ENCODE results near the gene SNAP91. TPM values are rescaled to one million over a fixed set of nuclear protein-coding genes. Genes with fewer than 3 reads are reported as not detected.

Gene SNAP91, protein sequence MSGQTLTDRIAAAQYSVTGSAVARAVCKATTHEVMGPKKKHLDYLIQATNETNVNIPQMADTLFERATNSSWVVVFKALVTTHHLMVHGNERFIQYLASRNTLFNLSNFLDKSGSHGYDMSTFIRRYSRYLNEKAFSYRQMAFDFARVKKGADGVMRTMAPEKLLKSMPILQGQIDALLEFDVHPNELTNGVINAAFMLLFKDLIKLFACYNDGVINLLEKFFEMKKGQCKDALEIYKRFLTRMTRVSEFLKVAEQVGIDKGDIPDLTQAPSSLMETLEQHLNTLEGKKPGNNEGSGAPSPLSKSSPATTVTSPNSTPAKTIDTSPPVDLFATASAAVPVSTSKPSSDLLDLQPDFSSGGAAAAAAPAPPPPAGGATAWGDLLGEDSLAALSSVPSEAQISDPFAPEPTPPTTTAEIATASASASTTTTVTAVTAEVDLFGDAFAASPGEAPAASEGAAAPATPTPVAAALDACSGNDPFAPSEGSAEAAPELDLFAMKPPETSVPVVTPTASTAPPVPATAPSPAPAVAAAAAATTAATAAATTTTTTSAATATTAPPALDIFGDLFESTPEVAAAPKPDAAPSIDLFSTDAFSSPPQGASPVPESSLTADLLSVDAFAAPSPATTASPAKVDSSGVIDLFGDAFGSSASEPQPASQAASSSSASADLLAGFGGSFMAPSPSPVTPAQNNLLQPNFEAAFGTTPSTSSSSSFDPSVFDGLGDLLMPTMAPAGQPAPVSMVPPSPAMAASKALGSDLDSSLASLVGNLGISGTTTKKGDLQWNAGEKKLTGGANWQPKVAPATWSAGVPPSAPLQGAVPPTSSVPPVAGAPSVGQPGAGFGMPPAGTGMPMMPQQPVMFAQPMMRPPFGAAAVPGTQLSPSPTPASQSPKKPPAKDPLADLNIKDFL
- total RNA-seq (0.82 TPM), polyA plus RNA-seq (ENCODE audit: insufficient read depth, low read depth, low replicate concordance) (not detected)
- long read RNA-seq, donor 1, result 0 reads
- long read RNA-seq, donor 2, result 0 reads
- long read RNA-seq, donor 3, result 0 reads
- long read RNA-seq, donor 4, result 0 reads
- long read RNA-seq, donor 5, result 0 reads
- long read RNA-seq, donor 6, result 0 reads
- long read RNA-seq, donor 7, result 0 reads
- long read RNA-seq, donor 8, result 0 reads
- long read RNA-seq, donor 9, result 0 reads
- long read RNA-seq, donor 10, result 0 reads

DNA sequence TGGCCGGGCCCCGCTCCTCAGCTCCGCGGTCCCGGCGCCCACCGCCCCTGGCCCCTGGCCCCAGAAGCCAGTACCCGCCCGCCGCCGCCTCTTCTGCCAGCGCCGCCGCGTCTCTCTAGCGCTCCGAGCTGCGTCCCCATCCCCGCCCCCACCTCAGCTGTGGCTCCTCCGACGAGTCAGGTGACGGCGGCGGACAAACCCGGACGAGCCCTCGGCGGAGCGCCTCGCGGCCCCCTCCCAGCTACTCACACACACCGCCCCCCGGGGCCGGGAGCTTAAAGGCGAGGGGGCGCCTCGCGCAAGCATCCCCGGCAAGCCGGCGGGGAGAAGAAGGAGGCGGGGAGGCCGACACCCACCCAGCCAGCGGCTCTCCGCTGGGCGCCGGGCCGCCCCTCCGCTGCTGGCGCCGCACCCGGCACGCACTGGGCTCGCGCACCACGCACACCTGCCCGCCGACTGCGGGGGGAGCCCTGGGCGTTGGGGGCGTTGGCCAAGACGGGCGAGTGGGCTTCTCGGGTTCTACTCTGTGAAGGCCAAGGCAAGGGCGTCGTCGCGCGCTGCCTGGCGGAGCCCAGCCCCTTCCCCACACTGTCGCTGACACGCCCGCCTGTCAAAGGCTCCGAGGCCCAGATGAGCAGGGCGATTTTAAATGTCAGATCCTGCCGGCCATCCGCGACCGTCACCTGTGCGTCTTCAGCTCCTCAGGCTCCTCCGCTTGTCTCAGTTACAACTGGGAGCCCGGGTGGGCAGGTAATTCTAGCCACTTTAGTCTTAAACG, at the start of gene SNAP91:
SNAP91 (minus strand) TSS at position 132 of the 778 bp plus-strand sequence. CDS start 1,174 bp downstream, outside the sequence.
- peak; percentile 50 to 78 (median 68) for DNase-seq
- H3K9ac ChIP-seq (ENCODE audit: low read length in 3 of 3), result no peak within 1 kb of the TSS
- H3K4me3 ChIP-seq (ENCODE audit: low read length in 3 of 3), result peak within 1 kb of the TSS in 1 of 3 donors; percentile 21
- H3K27ac ChIP-seq (ENCODE audit: low read depth in 2 of 2, low read length in 2 of 2), result no peak within 1 kb of the TSS
- no peaks in the 10 kb centered on the region for H3K36me3 ChIP-seq (ENCODE audit: control insufficient read depth in 2 of 3, insufficient read depth in 3 of 3, low read length in 3 of 3)
- H3K27me3 ChIP-seq (ENCODE audit: control insufficient read depth, insufficient read depth, low read length), result peaks cover 16% of the 10 kb centered on the region
- no peak for TF ChIP-seq CTCF (IDR thresholded peaks at IDR 0.05; ENCODE audit: borderline replicate concordance, extremely low read depth, insufficient read depth)
- H3K4me1 ChIP-seq (ENCODE audit: control insufficient read depth in 2 of 3, insufficient read depth in 2 of 3, low read depth in 1 of 3, low read length in 3 of 3), result no peaks in the 10 kb centered on the region
- intact Hi-C loops (cut with DNase I), result no loop called here
- peaks cover 0 to 2% (median 0%) of the 10 kb centered on the region in 3 donors for H3K9me3 ChIP-seq (ENCODE audit: control insufficient read depth in 2 of 3, insufficient read depth in 1 of 3, low read length in 3 of 3)
- no peak for FAIRE-seq

DNA sequence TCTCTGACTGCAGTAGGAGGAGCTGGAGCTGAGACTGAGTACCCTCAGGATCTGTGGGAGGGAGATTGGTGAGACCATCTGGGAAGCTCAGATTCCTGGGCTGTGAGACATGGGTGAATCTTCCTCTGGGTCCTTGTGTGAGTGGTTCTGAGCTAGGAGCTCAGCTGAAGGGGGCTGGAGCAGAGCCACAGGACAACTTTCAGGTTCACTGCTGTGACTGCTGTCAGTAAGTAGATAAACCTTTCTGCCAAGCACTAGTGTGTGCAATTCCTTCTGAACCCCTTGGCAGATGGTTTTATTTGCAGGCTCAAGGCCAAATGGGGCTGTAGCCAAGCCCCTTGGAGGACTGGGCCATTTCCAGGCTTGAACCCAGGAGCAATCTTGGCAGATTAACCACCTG, 49.6 kb upstream of the SNAP91 start:
- Histone ChIP-seq H3K9me3 (ENCODE audit: control insufficient read depth in 2 of 3, insufficient read depth in 1 of 3, low read length in 3 of 3) (peaks cover 0 to 5% (median 4%) of the 10 kb centered on the region in 3 donors), H3K4me1 (ENCODE audit: control insufficient read depth in 2 of 3, insufficient read depth in 2 of 3, low read depth in 1 of 3, low read length in 3 of 3) (no peaks in the 10 kb centered on the region), H3K9ac (ENCODE audit: low read length in 3 of 3) (no peak overlapping the region), H3K36me3 (ENCODE audit: control insufficient read depth in 2 of 3, insufficient read depth in 3 of 3, low read length in 3 of 3) (no peaks in the 10 kb centered on the region), H3K4me3 (ENCODE audit: low read length in 3 of 3) (no peak overlapping the region), H3K27ac (ENCODE audit: low read depth in 2 of 2, low read length in 2 of 2) (no peak overlapping the region), H3K27me3 (ENCODE audit: control insufficient read depth, insufficient read depth, low read length) (no peaks in the 10 kb centered on the region)
- intact Hi-C loops (cut with DNase I), result no loop called here
- FAIRE-seq (no peak), DNase-seq (no peak)
- no peak for TF ChIP-seq CTCF (IDR thresholded peaks at IDR 0.05; ENCODE audit: borderline replicate concordance, extremely low read depth, insufficient read depth)

DNA sequence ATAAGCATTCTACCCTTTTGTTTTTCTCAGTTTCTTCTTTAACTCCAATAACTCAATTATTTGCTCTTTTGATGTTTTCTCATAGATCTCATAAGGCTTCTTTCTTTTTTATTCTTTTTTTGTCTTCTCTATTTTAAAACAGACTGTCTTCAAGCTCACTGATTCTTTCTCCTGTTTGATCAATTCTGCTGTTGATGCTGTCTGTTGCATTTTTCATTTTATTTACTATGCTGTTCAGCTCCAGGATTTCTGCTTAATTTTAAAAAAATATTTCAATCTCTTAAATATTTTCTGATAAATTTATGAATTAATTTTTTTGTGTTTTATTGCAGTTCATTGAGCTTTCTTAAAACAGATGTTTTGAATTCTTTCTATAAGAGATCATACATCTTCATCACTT, 48.1 kb upstream of the SNAP91 start:
- Histone ChIP-seq H3K9me3 (ENCODE audit: control insufficient read depth in 2 of 3, insufficient read depth in 1 of 3, low read length in 3 of 3) (peaks cover 0 to 5% (median 4%) of the 10 kb centered on the region in 3 donors), H3K27ac (ENCODE audit: low read depth in 2 of 2, low read length in 2 of 2) (no peak overlapping the region), H3K9ac (ENCODE audit: low read length in 3 of 3) (no peak overlapping the region), H3K4me1 (ENCODE audit: control insufficient read depth in 2 of 3, insufficient read depth in 2 of 3, low read depth in 1 of 3, low read length in 3 of 3) (no peaks in the 10 kb centered on the region), H3K4me3 (ENCODE audit: low read length in 3 of 3) (no peak overlapping the region), H3K27me3 (ENCODE audit: control insufficient read depth, insufficient read depth, low read length) (no peaks in the 10 kb centered on the region), H3K36me3 (ENCODE audit: control insufficient read depth in 2 of 3, insufficient read depth in 3 of 3, low read length in 3 of 3) (no peaks in the 10 kb centered on the region)
- TF ChIP-seq CTCF (IDR thresholded peaks at IDR 0.05; ENCODE audit: borderline replicate concordance, extremely low read depth, insufficient read depth), result no peak
- FAIRE-seq (no peak), DNase-seq (no peak)
- intact Hi-C loops (cut with DNase I), result no loop called here

Data from kidney (tissue), 22 donors.